ENCODE data around the gene PRMT7. TPM values are rescaled to one million over a fixed set of nuclear protein-coding genes. Genes with fewer than 3 reads are reported as not detected.

The PRMT7 gene
- total RNA-seq, 2 experiments from 2014 or later: 62.7 to 70.7 TPM

Other genes with a start within 250 kb of the PRMT7 start
- 10 to 100 TPM; 68.4 to 81.2 TPM for gene NFATC3, start 225.6 kb upstream of the PRMT7 start, total RNA-seq
- gene ESRP2, start 74.9 kb upstream of the PRMT7 start, total RNA-seq: under 1 TPM; 0.58 to 0.85 TPM
- 1 to 10 TPM; 6.0 to 7.0 TPM for gene PLA2G15, start 65.6 kb upstream of the PRMT7 start, total RNA-seq
- 10 to 100 TPM; 55.7 to 58.7 TPM for gene SLC7A6, start 46.5 kb upstream of the PRMT7 start, total RNA-seq
- gene SLC7A6OS, start 73 bp upstream of the PRMT7 start, total RNA-seq: 10 to 100 TPM; 17.4 to 21.7 TPM
- gene SMPD3, start 137.5 kb downstream of the PRMT7 start, total RNA-seq: under 1 TPM; 0.07 to 0.37 TPM
- 10 to 100 TPM; 31.4 to 31.6 TPM for gene ZFP90, start 228.3 kb downstream of the PRMT7 start, total RNA-seq

Data from activated CD4-positive, alpha-beta T cell treated with anti-CD3 and anti-CD28 coated beads for 36 hours (primary cell).